Vagina (tissue), 2 donors: ENCODE measurements around the gene DBR1. TPM values are rescaled to one million over a fixed set of nuclear protein-coding genes. Genes with fewer than 3 reads are reported as not detected.

Source experiments
- DNase-seq, 2 donors: peaks; one replicate each; pipeline ENCODE4 v3.0.0-alpha.2; 2017; ENCODE audit errors: extremely low spot score in 2 of 2
- H3K27ac ChIP-seq: fragments of 200-600 bp; sonication (generic); one replicate; pipeline ENCODE4 v1.5.1; 2019
- H3K27me3 ChIP-seq: fragments of 200-600 bp; sonication (generic); one replicate; pipeline ENCODE4 v1.5.1; 2019
- H3K36me3 ChIP-seq, 2 donors: fragments of 200-600 bp; sonication (generic); one replicate each; pipeline ENCODE4 v1.5.1; 2017 to 2019
- H3K4me1 ChIP-seq: fragments of 200-600 bp; sonication (generic); one replicate; pipeline ENCODE4 v1.5.1; 2019
- H3K4me3 ChIP-seq, 2 donors: fragments of 200-600 bp; sonication (generic); 1 replicate in 1 of 2; 2 replicates in 1 of 2; pipeline ENCODE4 v1.5.1; 2016 to 2019
- H3K9me3 ChIP-seq: fragments of 200-600 bp; sonication (generic); one replicate; pipeline ENCODE4 v1.5.1; 2019
- CTCF ChIP-seq, 3 experiments: fragments of 450-650 bp in 2 of 3; fragments of 200-600 bp in 1 of 3; sonication (generic) in 1 of 3; IDR thresholded peaks; one replicate each; pipeline ENCODE4 v1.5.1; 2017 to 2019; ENCODE audit warnings: antibody characterized with exemption in 3 of 3, mild to moderate bottlenecking in 2 of 3, moderate library complexity in 2 of 3
- POLR2A ChIP-seq, 2 donors: fragments of 450-650 bp; IDR thresholded peaks; one replicate each; pipeline ENCODE4 v1.6.1; 2017; ENCODE audit warnings: antibody characterized with exemption in 2 of 2, mild to moderate bottlenecking in 2 of 2, moderate library complexity in 2 of 2
- POLR2AphosphoS5 ChIP-seq, 2 donors: sonication (generic); formaldehyde crosslinking; IDR thresholded peaks; one replicate each; pipeline ENCODE4 v1.9.0; 2017; ENCODE audit warnings: antibody characterized with exemption in 2 of 2, mild to moderate bottlenecking in 2 of 2, low read depth in 1 of 2; ENCODE audit not compliant: insufficient read depth in 1 of 2
- intact Hi-C: fragments of 100-400 bp; cut with DNase I; formaldehyde crosslinking; loops from one replicate; pipeline ENCODE4 v1.15.1; 2023
- total RNA-seq: library from RNA; depleted of rRNA; stranded (reverse); fragments of >200 nt; gene quantifications from one replicate; pipeline ENCODE4 v1.2.3, GENCODE V29; 2016

Gene DBR1
- total RNA-seq, 1 donor from 2014 or later: 8.6 TPM

DNA sequence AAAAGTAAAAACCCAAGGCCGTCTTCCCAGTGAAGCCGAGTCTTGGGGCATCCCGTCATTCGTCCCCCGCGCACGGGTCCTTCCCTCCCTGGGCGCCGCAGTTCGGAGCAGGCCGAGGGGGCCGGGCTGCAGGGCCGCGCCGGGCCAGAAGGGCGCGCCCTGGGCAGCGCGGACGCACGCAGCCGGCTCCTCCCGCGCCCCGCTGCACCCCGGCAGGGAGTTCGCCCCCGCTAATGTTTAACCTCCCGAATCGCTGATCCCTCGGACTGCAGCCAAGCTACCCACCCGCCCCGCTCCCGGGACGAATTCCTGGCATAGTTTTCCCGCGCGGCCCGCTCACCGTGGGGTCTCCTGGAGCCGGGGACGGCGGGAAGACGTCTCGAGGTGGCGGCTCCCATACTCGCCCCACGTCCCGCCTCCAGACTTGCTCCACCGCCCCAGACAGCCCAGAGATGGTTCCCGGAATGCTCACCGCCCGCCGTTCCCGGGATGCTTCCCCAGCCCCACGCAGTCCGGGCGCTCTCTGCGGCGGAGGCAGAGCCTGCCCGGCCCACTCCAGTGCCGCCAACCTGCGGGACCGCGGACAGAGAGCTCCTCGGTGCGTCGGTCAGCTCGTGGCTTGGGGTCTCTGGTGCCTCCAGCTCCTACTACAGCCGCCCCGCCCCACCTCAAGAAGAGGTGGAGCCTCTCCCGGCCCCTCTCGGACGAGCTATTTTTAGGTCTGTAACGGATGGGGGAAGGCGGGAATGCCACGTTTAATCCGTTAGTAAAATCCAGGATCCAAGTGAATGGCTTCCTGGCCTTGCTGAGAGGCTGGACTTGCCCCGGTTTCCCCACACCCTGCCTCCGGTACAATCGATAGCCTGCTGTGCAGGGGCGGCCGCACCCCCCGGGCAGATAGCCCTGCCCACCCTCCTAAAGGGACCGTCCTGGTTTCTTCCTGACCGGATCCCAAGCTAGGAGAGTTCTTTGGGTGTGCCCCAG, 59.4 kb downstream of the DBR1 start, which contains the start of gene DZIP1L:
DZIP1L (minus strand) TSS at position 621 of the 984 bp plus-strand sequence. CDS start 11,637 bp downstream, outside the sequence.
- H3K27ac ChIP-seq: peak within 1 kb of the TSS; percentile 91
- H3K27me3 ChIP-seq: no peaks in the 10 kb centered on the region
- H3K9me3 ChIP-seq: no peaks in the 10 kb centered on the region
- H3K36me3 ChIP-seq: no peaks in the 10 kb centered on the region
- H3K4me3 ChIP-seq: peak within 1 kb of the TSS; percentile 79 to 85
- intact Hi-C loops: loop anchor here (5.0 kb wide), 1 partner anchor 48 kb away; no protein-coding TSS in a partner anchor
- DNase-seq: no peak
- peaks cover 20% of the 10 kb centered on the region for H3K4me1 ChIP-seq
- TF ChIP-seq POLR2A (IDR thresholded peaks at IDR 0.05) (peak in 1 of 2 donors; percentile 71), POLR2AphosphoS5 (IDR thresholded peaks at IDR 0.05; ENCODE audit: insufficient read depth in 1 of 2, low read depth in 1 of 2) (peak in 1 of 2 donors; percentile 96), CTCF (IDR thresholded peaks at IDR 0.05) (peak in 2 of 3 experiments; percentile 23 to 25)

DNA sequence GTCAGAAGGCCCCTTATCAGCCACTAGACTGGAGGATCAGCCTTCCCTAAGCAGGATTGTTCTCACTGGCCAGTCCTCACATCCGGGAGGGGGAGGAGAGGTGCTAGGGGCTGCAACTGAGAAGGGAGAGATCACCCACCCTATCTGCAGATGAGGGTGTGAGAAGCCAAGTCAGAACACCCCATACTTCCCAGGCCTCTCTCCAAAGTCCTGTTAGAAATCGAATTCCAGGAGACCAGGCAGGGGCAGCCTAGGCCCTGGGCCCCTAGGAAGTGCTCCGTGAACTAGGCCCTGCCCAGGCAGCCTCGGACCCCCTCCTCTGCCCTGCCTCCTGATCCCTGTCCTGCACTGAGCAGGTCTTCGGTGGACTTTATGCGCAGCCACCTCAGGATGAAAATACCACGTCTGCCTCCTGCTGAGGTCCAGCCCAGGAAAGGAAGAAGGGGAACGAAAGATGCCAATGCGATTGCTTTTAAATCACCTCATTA, 60.2 kb downstream of the DBR1 start:
- Histone ChIP-seq H3K27ac (peak overlapping the region; percentile 91), H3K4me3 (peak overlapping the region; percentile 79 to 85), H3K9me3 (no peaks in the 10 kb centered on the region), H3K4me1 (peaks cover 20% of the 10 kb centered on the region), H3K27me3 (no peaks in the 10 kb centered on the region), H3K36me3 (no peaks in the 10 kb centered on the region)
- no peak for DNase-seq
- no peak for TF ChIP-seq POLR2A (IDR thresholded peaks at IDR 0.05)
- TF ChIP-seq CTCF (IDR thresholded peaks at IDR 0.05): no peak
- TF ChIP-seq POLR2AphosphoS5 (IDR thresholded peaks at IDR 0.05; ENCODE audit: insufficient read depth in 1 of 2, low read depth in 1 of 2): no peak
- intact Hi-C loops: no loop called here

DNA sequence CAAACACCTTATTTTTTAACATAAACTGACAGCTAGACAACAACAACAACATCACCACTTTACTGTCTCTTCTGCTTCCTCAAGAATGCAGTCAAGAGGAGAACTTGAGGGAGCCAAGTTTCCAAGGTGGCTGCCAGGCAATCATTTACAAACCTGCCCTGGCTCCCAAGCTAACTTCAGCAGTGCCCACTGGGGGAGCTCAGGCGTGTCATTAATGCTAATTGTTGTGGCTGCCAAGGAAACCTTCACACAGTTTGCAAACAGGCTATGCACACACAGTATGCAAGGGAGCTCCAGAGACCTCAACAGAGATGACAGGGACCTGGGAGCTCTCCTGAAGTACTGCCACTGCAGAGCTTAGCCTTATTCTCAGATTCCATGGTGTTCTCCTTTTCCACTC, 61.4 kb downstream of the DBR1 start:
- intact Hi-C loops: no loop called here

DNA sequence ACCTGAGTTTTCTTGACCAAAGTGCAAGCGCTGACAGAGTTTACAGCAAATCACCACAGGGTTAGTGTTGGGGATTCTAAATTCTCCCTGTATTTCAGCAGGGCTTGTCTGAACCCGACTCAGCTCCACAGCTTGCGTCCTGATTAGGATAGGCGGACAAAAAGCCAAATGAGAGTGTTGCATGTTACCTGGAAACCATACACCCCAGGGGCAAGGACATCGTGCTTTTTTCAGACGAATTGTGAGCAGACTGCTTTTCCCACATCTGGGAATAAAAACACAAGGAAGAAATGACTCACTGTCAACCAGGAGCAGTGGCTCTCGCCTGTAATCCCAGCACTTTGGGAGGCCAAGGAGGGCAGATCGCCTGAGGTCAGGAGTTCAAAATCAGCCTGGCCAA, 62.4 kb downstream of the DBR1 start:
- no peaks in the 10 kb centered on the region for H3K27me3 ChIP-seq
- H3K4me1 ChIP-seq: peaks cover 20% of the 10 kb centered on the region
- H3K4me3 ChIP-seq: no peak overlapping the region
- H3K9me3 ChIP-seq: no peaks in the 10 kb centered on the region
- no peak for TF ChIP-seq CTCF (IDR thresholded peaks at IDR 0.05)
- TF ChIP-seq POLR2AphosphoS5 (IDR thresholded peaks at IDR 0.05; ENCODE audit: insufficient read depth in 1 of 2, low read depth in 1 of 2): no peak
- no peak for TF ChIP-seq POLR2A (IDR thresholded peaks at IDR 0.05)
- no peak overlapping the region for H3K27ac ChIP-seq
- H3K36me3 ChIP-seq: no peaks in the 10 kb centered on the region
- DNase-seq: no peak
- intact Hi-C loops: no loop called here

More for the DNA sequence above, 61.4 kb downstream of the DBR1 start:
- Histone ChIP-seq H3K27me3 (no peaks in the 10 kb centered on the region), H3K27ac (peak overlapping the region; percentile 91), H3K4me3 (no peak overlapping the region), H3K36me3 (no peaks in the 10 kb centered on the region), H3K9me3 (no peaks in the 10 kb centered on the region), H3K4me1 (peaks cover 20% of the 10 kb centered on the region)
- no peak for DNase-seq
- no peak for TF ChIP-seq POLR2AphosphoS5 (IDR thresholded peaks at IDR 0.05; ENCODE audit: insufficient read depth in 1 of 2, low read depth in 1 of 2)
- TF ChIP-seq CTCF (IDR thresholded peaks at IDR 0.05): no peak
- TF ChIP-seq POLR2A (IDR thresholded peaks at IDR 0.05): no peak

Other genes starting within 250 kb of the DBR1 start
- gene CLDN18, start 164.8 kb downstream of the DBR1 start, total RNA-seq: not detected
- 27.5 TPM for gene DZIP1L, start 59.3 kb downstream of the DBR1 start, total RNA-seq
- gene A4GNT, start 42.5 kb downstream of the DBR1 start, total RNA-seq: not detected
- 55.0 TPM for gene ARMC8, start 12.4 kb upstream of the DBR1 start, total RNA-seq
- gene NME9, start 154.9 kb upstream of the DBR1 start, total RNA-seq: not detected
- gene MRAS, start 173.7 kb upstream of the DBR1 start, total RNA-seq: 26.8 TPM